ENCODE measurements around the gene LPP.

GRCh38 chr3:188400494-188401243, 246.7 kb downstream of the LPP start:
- TF ChIP-seq CTCF (conservative IDR thresholded peaks at IDR 0.05) = no peak
- no peak for TF ChIP-seq EZH2 (IDR thresholded peaks at IDR 0.05; ENCODE audit: low read depth)

All from PC-9 (cell line).